HepG2 (cell line): ENCODE results near the gene NDRG3. TPM values are rescaled to one million over a fixed set of nuclear protein-coding genes. Genes with fewer than 3 reads are reported as not detected.
A peak's percentile ranks its signal among the peaks of the same experiment; 100 is the strongest.

Experiments
- ATF7 ChIP-seq, 2 experiments: fragments of 450-650 bp in 1 of 2; sonication (generic) in 1 of 2; formaldehyde crosslinking in 1 of 2; IDR thresholded peaks; 2 replicates each; pipeline versions ENCODE4 v1.4.0 to v1.6.1; 2016 to 2020; ENCODE audit warnings: antibody characterized with exemption in 1 of 2, mild to moderate bottlenecking in 1 of 2, missing genetic modification reagents in 1 of 2
- CCAR2 ChIP-seq: fragments of 200-400 bp; formaldehyde crosslinking; optimal IDR thresholded peaks from 2 replicates; pipeline ENCODE3; 2018; ENCODE audit warnings: low read depth, mild to moderate bottlenecking, low read length, moderate library complexity
- FOXO1 ChIP-seq: sonication (generic); formaldehyde crosslinking; IDR thresholded peaks from 2 replicates; pipeline ENCODE4 v1.4.0; 2020; ENCODE audit warnings: missing genetic modification reagents
- KMT2B ChIP-seq: IDR thresholded peaks from 2 replicates; pipeline ENCODE4 v1.6.1; 2016; ENCODE audit warnings: missing genetic modification reagents, missing compliant biosample characterization
- LRRFIP1 ChIP-seq: sonication (generic); formaldehyde crosslinking; conservative IDR thresholded peaks from 2 replicates; pipeline ENCODE4 v1.4.0; 2020; ENCODE audit warnings: missing genetic modification reagents
- MTF1 ChIP-seq: sonication (generic); formaldehyde crosslinking; IDR thresholded peaks from 2 replicates; pipeline ENCODE4 v1.5.0; 2020; ENCODE audit warnings: missing genetic modification reagents
- NAIF1 ChIP-seq: sonication (generic); formaldehyde crosslinking; IDR thresholded peaks from 2 replicates; pipeline ENCODE4 v1.5.0; 2020; ENCODE audit warnings: mild to moderate bottlenecking, missing genetic modification reagents, borderline replicate concordance
- TBL1XR1 ChIP-seq: fragments of 150-350 bp; IDR thresholded peaks from 2 replicates; pipeline ENCODE4 v1.6.1; 2014; ENCODE audit warnings: borderline replicate concordance, low read length; ENCODE audit not compliant: partially characterized antibody
- ZBTB42 ChIP-seq: sonication (generic); formaldehyde crosslinking; IDR thresholded peaks from 2 replicates; pipeline ENCODE4 v1.5.0; 2020; ENCODE audit warnings: mild to moderate bottlenecking, missing genetic modification reagents
- ZC3H4 ChIP-seq: sonication (generic); formaldehyde crosslinking; IDR thresholded peaks from 2 replicates; pipeline ENCODE4 v1.4.0; 2020; ENCODE audit warnings: missing genetic modification reagents, borderline replicate concordance
- ZMYM3 ChIP-seq: sonication (generic); formaldehyde crosslinking; IDR thresholded peaks from 2 replicates; pipeline ENCODE4 v1.5.1; 2020; ENCODE audit warnings: mild to moderate bottlenecking, missing genetic modification reagents
- ZNF333 ChIP-seq: sonication (generic); formaldehyde crosslinking; IDR thresholded peaks from 2 replicates; pipeline ENCODE4 v1.4.0; 2020; ENCODE audit warnings: mild to moderate bottlenecking, missing genetic modification reagents, borderline replicate concordance
- ZNF362 ChIP-seq: sonication (generic); formaldehyde crosslinking; IDR thresholded peaks from 2 replicates; pipeline ENCODE4 v1.4.0; 2020; ENCODE audit warnings: missing genetic modification reagents, mild to moderate bottlenecking, borderline replicate concordance
- ZNF552 ChIP-seq: sonication (generic); formaldehyde crosslinking; IDR thresholded peaks from 2 replicates; pipeline ENCODE4 v1.9.0; 2022; ENCODE audit warnings: missing genetic modification reagents, mild to moderate bottlenecking, borderline replicate concordance
- ZNF569 ChIP-seq: sonication (generic); formaldehyde crosslinking; IDR thresholded peaks from 2 replicates; pipeline ENCODE4 v1.5.0; 2020; ENCODE audit warnings: mild to moderate bottlenecking, missing genetic modification reagents, moderate library complexity, borderline replicate concordance
- ZNF713 ChIP-seq: sonication (generic); formaldehyde crosslinking; IDR thresholded peaks from 2 replicates; pipeline ENCODE4 v1.4.0; 2020; ENCODE audit warnings: mild to moderate bottlenecking, missing genetic modification reagents
- ZNF747 ChIP-seq: sonication (generic); formaldehyde crosslinking; IDR thresholded peaks from 2 replicates; pipeline ENCODE4 v1.8.1; 2023; ENCODE audit warnings: missing genetic modification reagents, mild to moderate bottlenecking, borderline replicate concordance
- polyA plus RNA-seq, 8 experiments: library from polyadenylated mRNA; depleted of rRNA in 3 of 8; stranded (reverse) in 7 of 8; unstranded in 1 of 8; fragments of >200 nt; fragmentation: Illumina TruSeq in 4 of 8; extraction: Trizol in 4 of 8; gene quantifications; 2 replicates each; pipeline versions ENCODE4 v1.2.1 to v1.2.3, GENCODE V29; 2011 to 2016; ENCODE audit warnings: low read depth in 4 of 8, missing spikeins in 1 of 8, mixed read lengths in 1 of 8; ENCODE audit not compliant: insufficient read depth in 1 of 8
- total RNA-seq, 5 experiments: library from RNA; depleted of rRNA; stranded (reverse); fragments of >200 nt; fragmentation: Illumina TruSeq; extraction: Trizol; gene quantifications; 2 replicates each; pipeline ENCODE4 v1.2.3, GENCODE V29; 2016; ENCODE audit warnings: low read depth in 1 of 5
- TF ChIP-seq, protein P1 (sequence below): sonication (generic); formaldehyde crosslinking; IDR thresholded peaks from 2 replicates; pipeline ENCODE4 v1.5.1; 2020; ENCODE audit warnings: missing genetic modification reagents, mild to moderate bottlenecking, borderline replicate concordance
- TF ChIP-seq, protein P2 (sequence below): sonication (generic); formaldehyde crosslinking; IDR thresholded peaks from 2 replicates; pipeline ENCODE4 v1.5.1; 2020; ENCODE audit warnings: missing genetic modification reagents, mild to moderate bottlenecking, borderline replicate concordance
- TF ChIP-seq, protein P3 (sequence below): sonication (generic); formaldehyde crosslinking; IDR thresholded peaks from 2 replicates; pipeline ENCODE4 v1.5.1; 2020; ENCODE audit warnings: mild to moderate bottlenecking, missing genetic modification reagents, moderate library complexity

NDRG3 gene
- total and polyA plus RNA-seq, 2 of the 13 experiments (the other 11 are each of a cell fraction or from before 2014, with no cell fraction given): 36.0 to 40.5 TPM

- TF ChIP-seq ZNF362 (no peak), FOXO1 (CRISPR knock-in tag) (0 out of 2 replicates have a peak, but pooled peaks have one; percentile 59), LRRFIP1 (peak; percentile 81; the same call in 1 of the 2 replicates), ATF7 (IDR thresholded peaks at IDR 0.05) (no peak), ATF7 (CRISPR knock-in tag; IDR thresholded peaks at IDR 0.05) (no peak), ZNF569 (CRISPR knock-in tag) (peak; percentile 96; the same call in 1 of the 2 replicates), MTF1 (CRISPR knock-in tag) (no peak), ZNF552 (CRISPR knock-in tag) (peak; percentile 97), NAIF1 (CRISPR knock-in tag) (peak; percentile 79; the same call in 1 of the 2 replicates), ZC3H4 (CRISPR knock-in tag) (no peak), KMT2B (no peak), CCAR2 (no peak), TBL1XR1 (no peak), ZNF713 (CRISPR knock-in tag) (peak; percentile 83; the same call in 1 of the 2 replicates), ZNF747 (CRISPR knock-in tag) (peak; percentile 59), ZMYM3 (peak; percentile 41; the same call in 1 of the 2 replicates), ZBTB42 (CRISPR knock-in tag) (peak; percentile 13; the same call in 1 of the 2 replicates), ZNF333 (CRISPR knock-in tag) (0 out of 2 replicates have a peak, but pooled peaks have one; percentile 53)
- TF ChIP-seq, protein P1, sequence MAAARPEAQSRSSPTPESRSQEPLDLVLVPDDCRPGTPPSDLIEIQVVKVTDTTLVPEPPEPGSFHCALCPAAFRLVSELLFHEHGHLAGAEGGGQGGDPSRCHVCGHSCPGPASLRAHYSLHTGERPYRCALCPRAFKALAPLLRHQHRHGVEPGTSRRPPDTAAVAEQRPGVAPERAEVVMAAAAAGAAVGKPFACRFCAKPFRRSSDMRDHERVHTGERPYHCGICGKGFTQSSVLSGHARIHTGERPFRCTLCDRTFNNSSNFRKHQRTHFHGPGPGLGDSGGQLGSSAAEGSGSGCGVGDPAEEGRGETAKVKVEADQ (CRISPR knock-in tag): peak; percentile 92; the same call in 1 of the 2 replicates
- TF ChIP-seq, protein P2, sequence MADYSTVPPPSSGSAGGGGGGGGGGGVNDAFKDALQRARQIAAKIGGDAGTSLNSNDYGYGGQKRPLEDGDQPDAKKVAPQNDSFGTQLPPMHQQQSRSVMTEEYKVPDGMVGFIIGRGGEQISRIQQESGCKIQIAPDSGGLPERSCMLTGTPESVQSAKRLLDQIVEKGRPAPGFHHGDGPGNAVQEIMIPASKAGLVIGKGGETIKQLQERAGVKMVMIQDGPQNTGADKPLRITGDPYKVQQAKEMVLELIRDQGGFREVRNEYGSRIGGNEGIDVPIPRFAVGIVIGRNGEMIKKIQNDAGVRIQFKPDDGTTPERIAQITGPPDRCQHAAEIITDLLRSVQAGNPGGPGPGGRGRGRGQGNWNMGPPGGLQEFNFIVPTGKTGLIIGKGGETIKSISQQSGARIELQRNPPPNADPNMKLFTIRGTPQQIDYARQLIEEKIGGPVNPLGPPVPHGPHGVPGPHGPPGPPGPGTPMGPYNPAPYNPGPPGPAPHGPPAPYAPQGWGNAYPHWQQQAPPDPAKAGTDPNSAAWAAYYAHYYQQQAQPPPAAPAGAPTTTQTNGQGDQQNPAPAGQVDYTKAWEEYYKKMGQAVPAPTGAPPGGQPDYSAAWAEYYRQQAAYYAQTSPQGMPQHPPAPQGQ: peak; percentile 19; the same call in 1 of the 2 replicates
- TF ChIP-seq, protein P3, sequence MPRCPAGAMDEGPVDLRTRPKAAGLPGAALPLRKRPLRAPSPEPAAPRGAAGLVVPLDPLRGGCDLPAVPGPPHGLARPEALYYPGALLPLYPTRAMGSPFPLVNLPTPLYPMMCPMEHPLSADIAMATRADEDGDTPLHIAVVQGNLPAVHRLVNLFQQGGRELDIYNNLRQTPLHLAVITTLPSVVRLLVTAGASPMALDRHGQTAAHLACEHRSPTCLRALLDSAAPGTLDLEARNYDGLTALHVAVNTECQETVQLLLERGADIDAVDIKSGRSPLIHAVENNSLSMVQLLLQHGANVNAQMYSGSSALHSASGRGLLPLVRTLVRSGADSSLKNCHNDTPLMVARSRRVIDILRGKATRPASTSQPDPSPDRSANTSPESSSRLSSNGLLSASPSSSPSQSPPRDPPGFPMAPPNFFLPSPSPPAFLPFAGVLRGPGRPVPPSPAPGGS: peak; percentile 19; the same call in 1 of the 2 replicates
Observed at GRCh38 chr20:36773107-36773596, 27.3 kb upstream of the NDRG3 start (continued).
